Dendritic cell treated with granulocyte-macrophage colony-stimulating factor and Interleukin-4, amounts not matched to agents 40 ng/mL and 50 ng/mL, for 4 days (primary cell): ENCODE measurements around the gene ENO2.
A peak's percentile ranks its signal among the peaks of the same experiment; 100 is the strongest.
"Not testable (repeated sequence)": the region's sequence is repeated elsewhere in the genome, so short reads cannot be mapped to it uniquely, and the experiment has no call there.

Source experiments
- H3K27ac Mint-ChIP-seq: one replicate; pipeline ENCODE4 v1.8.0; 2022; ENCODE audit warnings: mild to moderate bottlenecking, mixed read lengths
- H3K27me3 Mint-ChIP-seq: one replicate; pipeline ENCODE4 v1.8.0; 2022; ENCODE audit warnings: mild to moderate bottlenecking, mixed read lengths
- H3K36me3 Mint-ChIP-seq: one replicate; pipeline ENCODE4 v1.8.0; 2022; ENCODE audit warnings: low read depth, mixed read lengths
- H3K4me1 Mint-ChIP-seq: one replicate; pipeline ENCODE4 v1.8.0; 2022; ENCODE audit warnings: low read depth, mixed read lengths
- H3K4me3 Mint-ChIP-seq: one replicate; pipeline ENCODE4 v1.8.0; 2022; ENCODE audit warnings: mild to moderate bottlenecking, moderate library complexity, mixed read lengths
- H3K9me3 Mint-ChIP-seq: one replicate; pipeline ENCODE4 v1.8.0; 2022; ENCODE audit warnings: mixed read lengths
- intact Hi-C: fragments of 100-400 bp; cut with micrococcal nuclease; formaldehyde crosslinking; loops from one replicate; pipeline ENCODE4 v1.15.0; 2022

ENO2 gene

DNA sequence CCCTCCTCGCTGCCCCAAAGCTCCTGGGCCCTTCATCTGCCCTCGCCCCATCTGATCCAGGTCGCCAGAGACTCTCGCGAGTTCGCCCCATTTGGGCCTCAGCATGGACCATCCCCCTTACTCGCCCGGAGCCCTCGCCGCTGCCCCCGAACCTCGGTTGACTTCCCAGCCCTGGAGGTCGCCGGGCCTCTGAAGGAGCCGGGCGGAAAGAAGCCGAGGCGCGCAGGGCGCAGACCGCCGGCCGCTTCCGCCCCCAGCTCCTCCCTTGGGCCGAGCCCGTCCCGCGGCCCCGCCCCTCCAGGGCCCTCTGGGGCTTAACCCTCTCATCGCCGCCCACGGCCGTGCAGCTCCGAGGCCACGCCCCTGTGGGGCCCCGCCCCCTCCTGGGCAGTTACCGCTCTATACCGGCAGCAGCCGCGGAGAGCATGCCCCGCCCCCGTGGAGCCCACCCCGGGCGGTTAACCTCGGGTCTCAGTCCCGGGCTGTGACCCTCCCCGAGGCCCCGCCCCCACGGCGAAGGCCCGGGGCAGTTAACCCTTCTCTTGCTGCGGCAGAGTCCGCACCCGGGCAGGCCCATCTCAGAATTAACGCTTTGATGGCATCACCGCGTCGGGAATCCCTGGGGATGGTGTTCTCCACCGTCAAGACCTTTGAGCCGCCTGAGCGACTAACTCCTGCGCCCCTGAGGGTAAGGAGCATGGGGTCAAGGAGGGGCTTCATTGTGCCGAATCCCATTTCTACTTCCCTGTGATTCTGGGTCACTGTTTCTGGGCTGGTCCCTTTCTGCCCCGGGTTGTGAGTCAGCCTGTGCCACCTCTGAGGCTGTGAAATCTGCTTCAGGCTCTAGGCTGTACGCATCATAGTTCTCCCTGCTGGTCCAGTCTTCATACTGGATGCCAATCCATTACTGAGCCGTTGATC lies 41.0 kb upstream of the ENO2 start, which contains the start of gene SPSB2:
Gene SPSB2 (minus strand): TSS at position 210 of the 921 bp plus-strand sequence. CDS start 402 bp downstream, outside the sequence.
- Mint-ChIP-seq H3K27ac (peak within 1 kb of the TSS; percentile 87), H3K9me3 (no peaks in the 10 kb centered on the region), H3K36me3 (peaks cover 69% of the 10 kb centered on the region), H3K4me1 (peaks cover 51% of the 10 kb centered on the region), H3K27me3 (no peaks in the 10 kb centered on the region), H3K4me3 (peak within 1 kb of the TSS; percentile 97)
- intact Hi-C loops = loop anchor here (1.0 kb wide), 1 partner anchor 18 kb away; no protein-coding TSS in a partner anchor

DNA sequence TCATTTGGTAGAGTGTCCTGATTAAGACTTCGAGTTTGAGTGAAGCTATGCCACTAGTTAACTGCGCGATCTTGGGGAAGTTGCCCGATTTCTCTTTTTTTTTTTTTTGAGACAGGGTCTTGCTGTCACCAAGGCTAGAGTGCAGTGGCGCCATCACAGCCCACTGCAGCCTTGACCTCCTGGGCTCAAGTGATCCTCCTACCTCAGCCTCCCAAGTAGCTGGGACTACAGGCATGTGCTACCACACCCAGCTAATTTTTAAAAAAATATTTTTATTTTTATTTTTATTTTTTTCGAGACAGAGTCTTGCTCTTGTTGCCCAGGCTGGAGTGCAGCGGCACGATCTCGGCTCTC lies 40.4 kb upstream of the ENO2 start:
- intact Hi-C loops, H3K9me3 Mint-ChIP-seq, H3K27me3 Mint-ChIP-seq: not testable (repeated sequence)
- Mint-ChIP-seq H3K4me1 (peaks cover 44% of the 10 kb centered on the region), H3K36me3 (peaks cover 63% of the 10 kb centered on the region), H3K27ac (peak overlapping the region; percentile 87), H3K4me3 (peak overlapping the region; percentile 97)

DNA sequence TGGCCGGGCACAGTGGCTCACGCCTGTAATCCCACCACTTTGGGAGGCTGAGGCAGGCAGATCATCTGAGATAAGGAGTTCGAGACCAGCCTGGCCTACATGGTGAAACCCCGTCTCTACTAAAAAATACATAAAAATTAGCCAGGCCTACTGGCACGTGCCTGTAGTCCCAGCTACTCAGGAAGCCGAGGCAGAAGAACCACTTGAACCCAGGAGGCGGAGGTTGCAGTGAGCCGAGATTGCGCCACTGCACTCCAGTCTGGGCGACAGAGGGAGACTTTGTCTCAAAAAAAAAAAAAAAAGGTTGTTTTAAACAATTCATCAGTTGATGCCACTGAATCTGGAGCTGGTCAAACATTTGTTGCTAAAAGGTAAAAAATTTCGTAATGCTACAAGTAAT lies 34.6 kb upstream of the ENO2 start:
- H3K9me3 Mint-ChIP-seq, H3K4me3 Mint-ChIP-seq, intact Hi-C loops, H3K27me3 Mint-ChIP-seq, H3K27ac Mint-ChIP-seq: not testable (repeated sequence)
- peaks cover 10% of the 10 kb centered on the region for H3K4me1 Mint-ChIP-seq
- H3K36me3 Mint-ChIP-seq = peaks cover 48% of the 10 kb centered on the region

DNA sequence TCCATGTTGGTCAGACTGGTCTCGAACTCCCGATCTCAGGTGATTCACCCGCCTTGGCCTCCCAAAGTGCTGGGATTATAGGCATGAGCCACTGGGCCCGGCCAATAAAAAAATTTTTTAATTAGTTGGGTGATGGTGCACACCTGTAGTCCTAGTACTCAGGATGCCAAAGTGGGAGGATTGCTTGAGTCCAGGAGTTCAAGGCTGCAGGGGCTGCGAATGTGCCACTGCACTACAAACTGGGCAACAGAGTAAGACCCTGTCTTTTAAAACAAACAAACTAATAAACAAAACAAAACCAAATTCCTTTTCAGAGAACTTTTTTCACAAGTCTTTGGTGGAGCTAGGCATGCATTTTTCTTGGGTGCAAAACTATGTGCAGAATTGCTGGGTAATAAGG lies 31.1 kb upstream of the ENO2 start:
- intact Hi-C loops = no loop called here
- Mint-ChIP-seq H3K27ac (no peak overlapping the region), H3K36me3 (peaks cover 32% of the 10 kb centered on the region)

DNA sequence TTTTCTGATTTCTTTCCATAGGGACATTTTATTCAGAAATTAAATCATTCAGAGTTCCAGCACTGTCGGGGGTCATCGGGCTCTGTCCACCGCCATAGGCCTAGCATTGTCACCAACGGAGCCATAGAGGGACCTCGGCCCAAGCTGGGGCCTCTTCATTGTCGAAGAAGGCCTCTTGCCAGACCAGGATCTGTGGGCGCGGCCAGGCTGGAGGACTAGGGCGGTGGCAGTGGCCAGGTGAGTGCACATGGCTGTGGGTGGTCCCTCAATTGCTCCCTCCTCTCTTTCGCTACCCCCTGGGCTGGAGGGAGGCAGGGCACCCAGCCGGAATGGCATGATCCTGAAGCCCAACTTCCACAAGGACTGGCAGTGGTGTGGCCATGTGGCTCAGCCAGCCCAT lies 30.7 kb upstream of the ENO2 start:
- Mint-ChIP-seq H3K27ac (no peak overlapping the region), H3K36me3 (peaks cover 32% of the 10 kb centered on the region), H3K4me1 (peaks cover 14% of the 10 kb centered on the region), H3K4me3 (no peak overlapping the region), H3K27me3 (no peaks in the 10 kb centered on the region), H3K9me3 (no peaks in the 10 kb centered on the region)
- intact Hi-C loops = no loop called here

More for the DNA sequence above, 31.1 kb upstream of the ENO2 start:
- no peak overlapping the region for H3K4me3 Mint-ChIP-seq
- no peaks in the 10 kb centered on the region for H3K9me3 Mint-ChIP-seq
- H3K4me1 Mint-ChIP-seq = peaks cover 14% of the 10 kb centered on the region
- no peaks in the 10 kb centered on the region for H3K27me3 Mint-ChIP-seq

DNA sequence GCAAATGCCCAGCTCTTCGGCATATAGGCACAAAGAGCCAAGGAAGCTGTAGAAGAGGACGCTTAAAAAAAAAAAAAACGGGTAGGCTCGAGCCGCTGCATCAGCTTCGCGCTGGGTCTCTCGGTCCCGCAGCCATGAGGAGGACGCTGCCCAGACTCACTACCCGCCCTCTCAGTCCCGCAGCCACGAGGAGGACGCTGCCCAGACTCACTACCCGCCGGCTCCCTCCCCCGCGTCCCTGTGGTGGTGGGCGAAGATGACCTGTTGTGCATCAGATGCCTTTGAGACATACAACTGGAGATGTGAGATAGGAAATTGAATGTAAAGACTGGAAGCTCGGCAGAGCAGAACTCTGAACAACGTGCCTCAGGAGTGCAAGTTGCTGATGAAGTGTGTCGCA lies 29.8 kb upstream of the ENO2 start:
- H3K27me3 Mint-ChIP-seq = no peaks in the 10 kb centered on the region
- H3K36me3 Mint-ChIP-seq = peaks cover 32% of the 10 kb centered on the region
- H3K27ac Mint-ChIP-seq = no peak overlapping the region
- no peak overlapping the region for H3K4me3 Mint-ChIP-seq
- H3K4me1 Mint-ChIP-seq = peaks cover 12% of the 10 kb centered on the region
- intact Hi-C loops = no loop called here
- no peaks in the 10 kb centered on the region for H3K9me3 Mint-ChIP-seq

GRCh38 chr12:6886206-6886999 lies 28.0 kb upstream of the ENO2 start:
- H3K4me3 Mint-ChIP-seq, H3K27me3 Mint-ChIP-seq, intact Hi-C loops, H3K9me3 Mint-ChIP-seq: not testable (repeated sequence)
- Mint-ChIP-seq H3K4me1 (peaks cover 21% of the 10 kb centered on the region), H3K27ac (peak overlapping the region; percentile 68), H3K36me3 (peaks cover 32% of the 10 kb centered on the region)

DNA sequence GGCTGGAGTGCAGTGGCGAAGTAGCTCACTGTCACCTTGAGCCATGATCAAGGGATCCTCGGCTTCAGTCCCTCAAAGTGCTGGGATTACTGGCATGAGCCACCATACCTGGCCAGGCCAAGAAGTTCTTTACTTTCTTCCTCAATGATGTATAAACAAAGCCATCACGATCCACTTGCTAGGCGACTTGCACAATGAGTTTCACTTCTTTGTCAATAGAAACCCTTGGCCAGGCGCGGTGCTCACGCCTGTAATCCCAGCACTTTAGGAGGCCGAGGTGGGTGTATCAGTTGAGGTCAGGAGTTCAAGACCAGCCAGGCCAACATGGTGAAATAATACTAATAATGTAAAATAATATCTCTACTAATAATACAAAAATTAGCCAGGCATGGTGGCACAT lies 26.9 kb upstream of the ENO2 start:
- Mint-ChIP-seq H3K27ac (peak overlapping the region; percentile 68), H3K9me3 (no peaks in the 10 kb centered on the region), H3K36me3 (peaks cover 27% of the 10 kb centered on the region), H3K4me1 (peaks cover 26% of the 10 kb centered on the region), H3K27me3 (no peaks in the 10 kb centered on the region), H3K4me3 (no peak overlapping the region)
- intact Hi-C loops = no loop called here

- no peak overlapping the region for H3K4me3 Mint-ChIP-seq
- peaks cover 26% of the 10 kb centered on the region for H3K4me1 Mint-ChIP-seq
- no peaks in the 10 kb centered on the region for H3K27me3 Mint-ChIP-seq
- H3K36me3 Mint-ChIP-seq = peaks cover 18% of the 10 kb centered on the region
- no peaks in the 10 kb centered on the region for H3K9me3 Mint-ChIP-seq
- H3K27ac Mint-ChIP-seq = no peak overlapping the region
- intact Hi-C loops = no loop called here
These were observed 26.0 kb upstream of the ENO2 start for GRCh38 chr12:6888360-6888759.

GRCh38 chr12:6888794-6889193 lies 25.6 kb upstream of the ENO2 start:
- intact Hi-C loops, H3K27ac Mint-ChIP-seq, H3K4me3 Mint-ChIP-seq, H3K27me3 Mint-ChIP-seq, H3K9me3 Mint-ChIP-seq: not testable (repeated sequence)
- peaks cover 14% of the 10 kb centered on the region for H3K36me3 Mint-ChIP-seq
- H3K4me1 Mint-ChIP-seq = peaks cover 26% of the 10 kb centered on the region

GRCh38 chr12:6889775-6890573 lies 24.4 kb upstream of the ENO2 start:
- intact Hi-C loops, H3K36me3 Mint-ChIP-seq, H3K4me3 Mint-ChIP-seq, H3K27me3 Mint-ChIP-seq, H3K9me3 Mint-ChIP-seq: not testable (repeated sequence)
- Mint-ChIP-seq H3K27ac (peak overlapping the region; percentile 93), H3K4me1 (peaks cover 37% of the 10 kb centered on the region)

- H3K36me3 Mint-ChIP-seq = no peaks in the 10 kb centered on the region
- H3K4me1 Mint-ChIP-seq = peaks cover 33% of the 10 kb centered on the region
- no peaks in the 10 kb centered on the region for H3K9me3 Mint-ChIP-seq
- intact Hi-C loops = loop anchor here (1.0 kb wide), 2 partner anchors 13 to 18 kb away; partner anchors contain the start of genes LRRC23 and SPSB2
- H3K27ac Mint-ChIP-seq = peak overlapping the region; percentile 93
- H3K27me3 Mint-ChIP-seq = no peaks in the 10 kb centered on the region
- H3K4me3 Mint-ChIP-seq = peak overlapping the region; percentile 71
These were observed 23.4 kb upstream of the ENO2 start for GRCh38 chr12:6890789-6891645.

- Mint-ChIP-seq H3K36me3 (no peaks in the 10 kb centered on the region), H3K4me1 (peaks cover 31% of the 10 kb centered on the region), H3K9me3 (no peaks in the 10 kb centered on the region)
These were observed 22.8 kb upstream of the ENO2 start for GRCh38 chr12:6891646-6892001.

More at GRCh38 chr12:6891646-6892001, 22.8 kb upstream of the ENO2 start:
- Mint-ChIP-seq H3K4me3 (peak overlapping the region; percentile 71), H3K27me3 (no peaks in the 10 kb centered on the region), H3K27ac (peak overlapping the region; percentile 93)
- intact Hi-C loops = loop anchor here (1.0 kb wide), 2 partner anchors 13 to 18 kb away; partner anchors contain the start of genes LRRC23 and SPSB2
